NCI-H2171 treated with DMSO at 0.1 percent for 48 hours (cell line): ENCODE data around the gene ANKDD1B.
A peak's percentile ranks its signal among the peaks of the same experiment; 100 is the strongest.

Source experiments
- DNase-seq: peaks from one replicate; lab custom pipeline; 2025; lab: John Stamatoyannopoulos, UW

ANKDD1B gene

DNA sequence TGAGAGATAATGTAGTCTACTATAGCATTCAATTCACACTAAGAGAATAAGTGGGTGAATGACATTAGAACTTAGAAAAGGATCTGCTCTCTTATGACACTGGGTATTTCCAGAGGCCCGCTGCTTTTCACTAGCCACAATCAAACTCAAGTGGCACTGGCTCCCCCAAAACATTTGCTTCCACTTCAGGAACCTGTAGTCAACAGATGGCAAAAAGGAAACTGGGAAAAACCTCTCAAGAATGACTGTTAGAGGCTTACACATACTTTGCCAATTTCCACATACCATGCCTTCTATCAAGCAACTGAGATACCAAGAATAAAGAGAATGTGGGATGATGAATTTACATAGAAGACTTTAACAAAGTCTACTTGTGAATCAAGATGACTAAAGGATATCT lies 94.8 kb downstream of the ANKDD1B start:
- no peak for DNase-seq

GRCh38 chr5:75706775-75707174 lies 95.5 kb downstream of the ANKDD1B start:
- no peak for DNase-seq

DNA sequence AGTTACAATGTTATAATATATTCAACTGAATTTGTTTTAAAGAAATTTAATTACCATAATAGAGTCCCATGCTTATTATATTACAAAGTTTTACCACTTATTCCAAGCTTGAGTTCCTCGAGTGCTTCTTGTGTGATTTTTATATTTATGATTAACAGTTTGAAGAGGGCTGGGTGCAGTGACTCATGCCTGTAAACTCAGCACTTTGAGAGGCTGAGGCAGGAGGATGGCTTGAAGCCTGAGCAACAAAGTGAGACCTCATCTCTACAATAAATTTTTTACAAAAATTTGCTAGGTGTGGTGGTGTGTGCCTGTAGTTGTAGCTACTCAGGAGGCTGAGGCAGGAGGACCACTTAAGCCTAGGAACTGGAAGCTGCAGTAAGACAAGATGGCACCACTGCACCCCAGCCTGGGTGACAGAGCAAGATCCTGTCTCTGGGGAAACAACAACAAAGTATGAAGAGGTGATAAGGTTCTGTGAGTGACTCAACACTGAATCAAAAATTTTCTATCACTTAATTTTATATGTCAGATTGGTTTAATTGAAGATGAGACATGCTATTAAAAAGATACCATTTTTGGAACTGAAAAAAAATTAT lies 96.8 kb downstream of the ANKDD1B start:
- no peak for DNase-seq

DNA sequence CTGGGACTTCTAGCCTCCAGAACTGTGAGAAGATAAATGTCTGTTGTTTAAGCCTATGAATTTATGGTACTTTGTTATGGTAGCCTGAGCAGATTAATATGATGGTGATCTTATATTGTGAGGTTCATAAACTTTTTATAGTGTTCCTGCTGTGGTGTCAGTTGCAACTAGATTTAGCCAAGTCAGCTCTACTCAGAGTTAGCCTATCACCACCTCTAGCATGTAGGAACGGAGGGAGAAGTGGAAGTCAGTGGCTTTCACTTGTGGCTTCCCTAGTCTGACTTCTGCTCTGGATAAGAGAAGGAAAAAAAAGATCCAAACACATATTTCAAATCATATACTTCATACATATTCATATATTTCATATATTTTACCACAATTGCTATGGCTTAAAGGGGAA lies 99.4 kb downstream of the ANKDD1B start:
- no peak for DNase-seq

GRCh38 chr5:75711151-75711550 lies 99.9 kb downstream of the ANKDD1B start:
- no peak for DNase-seq

- DNase-seq = no peak
These were observed 100.8 kb downstream of the ANKDD1B start for GRCh38 chr5:75712091-75712490.

- no peak for DNase-seq
These were observed 105.4 kb downstream of the ANKDD1B start for GRCh38 chr5:75716715-75717081.

- peak; percentile 93 for DNase-seq
These were observed 106.0 kb downstream of the ANKDD1B start, which contains the start of gene POC5 for GRCh38 chr5:75717082-75717922. Gene POC5, minus strand, starts transcription at chr5:75717437. Its CDS starts 4,500 bp downstream, at chr5:75712937.

DNA sequence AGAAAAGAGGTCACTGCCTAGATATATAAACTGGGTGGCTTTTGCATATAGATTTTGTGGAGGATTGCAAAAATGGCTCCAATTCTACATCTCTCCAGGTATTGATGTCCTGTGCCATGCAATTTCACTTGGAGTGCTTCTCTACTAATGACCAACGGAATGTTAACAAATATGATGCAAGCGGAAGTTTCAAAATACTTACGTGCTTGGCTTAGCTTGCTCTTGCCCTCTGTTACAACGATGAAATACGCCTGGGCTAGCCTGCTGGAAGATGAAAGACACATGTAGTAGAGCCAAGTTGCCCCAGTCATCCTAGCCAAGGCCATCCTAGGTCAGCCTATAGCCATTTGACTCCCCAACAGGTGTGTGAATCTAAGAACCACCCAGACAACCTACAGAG lies 109.6 kb downstream of the ANKDD1B start:
- no peak for DNase-seq
